ENCODE measurements around the gene GPR31. TPM values are rescaled to one million over a fixed set of nuclear protein-coding genes. Genes with fewer than 3 reads are reported as not detected.

The GPR31 gene
- total RNA-seq, 1 donor from 2014 or later = not detected

DNA sequence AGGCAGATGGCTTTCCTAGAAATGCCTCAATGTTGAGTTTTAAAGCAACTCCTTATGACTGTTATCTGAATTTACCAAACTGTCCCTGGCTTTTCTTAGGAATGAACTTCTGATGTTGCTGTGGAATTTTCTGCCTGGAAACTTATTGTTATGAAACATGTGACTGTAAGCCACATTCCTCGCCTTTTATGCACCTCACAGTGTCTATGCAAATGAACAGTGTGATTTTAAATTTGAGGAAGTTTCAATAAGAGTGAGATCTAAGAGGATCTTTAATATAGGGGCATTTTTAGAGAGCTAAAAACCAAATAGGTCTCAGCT lies 37.2 kb downstream of the GPR31 start:
- Histone ChIP-seq H3K4me3 (ENCODE audit: low read depth, low read length) (no peak overlapping the region), H3K27me3 (ENCODE audit: control insufficient read depth, insufficient read depth, low read length) (peaks cover 6% of the 10 kb centered on the region), H3K36me3 (ENCODE audit: control insufficient read depth, insufficient read depth, low read length) (no peaks in the 10 kb centered on the region)
- TF ChIP-seq, protein P1, sequence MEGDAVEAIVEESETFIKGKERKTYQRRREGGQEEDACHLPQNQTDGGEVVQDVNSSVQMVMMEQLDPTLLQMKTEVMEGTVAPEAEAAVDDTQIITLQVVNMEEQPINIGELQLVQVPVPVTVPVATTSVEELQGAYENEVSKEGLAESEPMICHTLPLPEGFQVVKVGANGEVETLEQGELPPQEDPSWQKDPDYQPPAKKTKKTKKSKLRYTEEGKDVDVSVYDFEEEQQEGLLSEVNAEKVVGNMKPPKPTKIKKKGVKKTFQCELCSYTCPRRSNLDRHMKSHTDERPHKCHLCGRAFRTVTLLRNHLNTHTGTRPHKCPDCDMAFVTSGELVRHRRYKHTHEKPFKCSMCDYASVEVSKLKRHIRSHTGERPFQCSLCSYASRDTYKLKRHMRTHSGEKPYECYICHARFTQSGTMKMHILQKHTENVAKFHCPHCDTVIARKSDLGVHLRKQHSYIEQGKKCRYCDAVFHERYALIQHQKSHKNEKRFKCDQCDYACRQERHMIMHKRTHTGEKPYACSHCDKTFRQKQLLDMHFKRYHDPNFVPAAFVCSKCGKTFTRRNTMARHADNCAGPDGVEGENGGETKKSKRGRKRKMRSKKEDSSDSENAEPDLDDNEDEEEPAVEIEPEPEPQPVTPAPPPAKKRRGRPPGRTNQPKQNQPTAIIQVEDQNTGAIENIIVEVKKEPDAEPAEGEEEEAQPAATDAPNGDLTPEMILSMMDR (IDR thresholded peaks at IDR 0.05; ENCODE audit: insufficient read depth, low read length, poor library complexity, severe bottlenecking) = no peak
- DNase-seq (ENCODE audit: low read depth) = no peak

- TF ChIP-seq, protein P1 (IDR thresholded peaks at IDR 0.05; ENCODE audit: insufficient read depth, low read length, poor library complexity, severe bottlenecking) = no peak
- Histone ChIP-seq H3K4me3 (ENCODE audit: low read depth, low read length) (no peak overlapping the region), H3K27me3 (ENCODE audit: control insufficient read depth, insufficient read depth, low read length) (peaks cover 8% of the 10 kb centered on the region), H3K36me3 (ENCODE audit: control insufficient read depth, insufficient read depth, low read length) (no peaks in the 10 kb centered on the region)
- no peak for DNase-seq (ENCODE audit: low read depth)
These were observed 37.9 kb downstream of the GPR31 start for GRCh38 chr6:167119670-167120582.

DNA sequence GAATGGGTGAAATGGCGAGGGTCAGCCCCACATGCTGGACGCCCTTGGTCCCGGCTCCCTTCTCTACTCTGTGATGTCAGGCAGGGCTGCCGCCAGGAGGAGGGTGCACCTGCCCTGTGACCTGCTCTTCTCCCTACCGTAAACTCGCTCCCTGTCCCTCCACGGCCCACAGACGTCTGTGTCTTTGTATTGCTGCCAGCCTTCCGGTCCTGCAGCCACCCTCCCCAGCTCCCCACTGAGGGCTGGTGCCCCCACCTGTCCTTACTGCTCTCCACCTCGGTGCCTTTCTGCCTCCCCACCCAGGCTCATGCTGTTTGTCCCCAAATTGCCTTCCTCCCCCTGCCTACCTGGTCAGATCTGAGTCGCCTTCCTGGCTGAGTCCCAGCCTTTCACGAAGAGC lies 38.9 kb downstream of the GPR31 start:
- TF ChIP-seq, protein P1 (IDR thresholded peaks at IDR 0.05; ENCODE audit: insufficient read depth, low read length, poor library complexity, severe bottlenecking) = no peak
- DNase-seq (ENCODE audit: low read depth) = no peak

DNA sequence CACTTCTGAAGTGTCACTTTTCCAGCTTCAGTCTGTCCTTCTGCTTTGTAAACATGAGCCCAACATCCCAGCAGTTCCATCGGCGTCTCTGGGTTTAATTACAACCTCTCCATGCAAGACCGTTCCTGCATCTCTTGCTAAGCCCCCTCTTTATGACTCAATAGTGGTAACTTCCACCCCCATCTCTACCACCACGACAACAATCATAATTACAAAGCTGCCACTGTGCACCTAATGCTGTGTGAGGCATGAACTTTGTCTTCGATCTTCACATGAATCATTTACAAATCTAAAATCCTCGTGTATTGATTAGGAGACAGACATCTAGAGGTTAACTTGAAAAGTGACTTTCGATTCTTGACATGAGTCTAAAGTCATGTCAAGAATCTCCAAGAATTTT lies 39.8 kb downstream of the GPR31 start:
- Histone ChIP-seq H3K4me3 (ENCODE audit: low read depth, low read length) (no peak overlapping the region), H3K27me3 (ENCODE audit: control insufficient read depth, insufficient read depth, low read length) (peaks cover 20% of the 10 kb centered on the region), H3K36me3 (ENCODE audit: control insufficient read depth, insufficient read depth, low read length) (no peaks in the 10 kb centered on the region)
- no peak for DNase-seq (ENCODE audit: low read depth)
- TF ChIP-seq, protein P1 (IDR thresholded peaks at IDR 0.05; ENCODE audit: insufficient read depth, low read length, poor library complexity, severe bottlenecking) = no peak

More for the DNA sequence above, 38.9 kb downstream of the GPR31 start:
- H3K27me3 ChIP-seq (ENCODE audit: control insufficient read depth, insufficient read depth, low read length) = peaks cover 16% of the 10 kb centered on the region
- H3K36me3 ChIP-seq (ENCODE audit: control insufficient read depth, insufficient read depth, low read length) = no peaks in the 10 kb centered on the region
- no peak overlapping the region for H3K4me3 ChIP-seq (ENCODE audit: low read depth, low read length)

DNA sequence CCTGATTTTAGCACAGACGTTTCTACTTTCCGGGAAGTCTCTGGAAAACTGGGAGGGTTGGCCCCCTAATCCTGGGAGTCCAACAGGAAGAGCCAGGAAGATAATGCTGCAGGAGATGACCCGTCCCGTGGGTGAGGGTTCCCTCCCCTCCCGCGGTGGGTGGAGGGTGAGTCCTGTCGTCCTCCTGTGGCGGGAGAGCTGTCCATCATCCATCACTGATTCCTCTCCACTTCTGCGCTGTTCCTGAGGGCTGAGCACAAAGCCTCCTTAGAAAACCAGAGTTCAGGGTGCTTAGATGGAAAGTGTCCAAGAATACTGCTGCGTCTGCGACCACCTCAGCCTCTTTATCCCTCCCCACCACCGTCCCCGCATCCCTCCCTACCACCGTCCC lies 40.9 kb downstream of the GPR31 start:
- H3K36me3 ChIP-seq (ENCODE audit: control insufficient read depth, insufficient read depth, low read length) = no peaks in the 10 kb centered on the region
- no peak for DNase-seq (ENCODE audit: low read depth)
- TF ChIP-seq, protein P1 (IDR thresholded peaks at IDR 0.05; ENCODE audit: insufficient read depth, low read length, poor library complexity, severe bottlenecking) = no peak
- peaks cover 22% of the 10 kb centered on the region for H3K27me3 ChIP-seq (ENCODE audit: control insufficient read depth, insufficient read depth, low read length)
- no peak overlapping the region for H3K4me3 ChIP-seq (ENCODE audit: low read depth, low read length)
